ENCODE measurements around the gene SUN1. TPM values are rescaled to one million over a fixed set of nuclear protein-coding genes. Genes with fewer than 3 reads are reported as not detected.

SUN1 gene
- polyA plus RNA-seq, 1 of the 3 experiments (the other 2 are of a cell fraction): 369 TPM

DNA sequence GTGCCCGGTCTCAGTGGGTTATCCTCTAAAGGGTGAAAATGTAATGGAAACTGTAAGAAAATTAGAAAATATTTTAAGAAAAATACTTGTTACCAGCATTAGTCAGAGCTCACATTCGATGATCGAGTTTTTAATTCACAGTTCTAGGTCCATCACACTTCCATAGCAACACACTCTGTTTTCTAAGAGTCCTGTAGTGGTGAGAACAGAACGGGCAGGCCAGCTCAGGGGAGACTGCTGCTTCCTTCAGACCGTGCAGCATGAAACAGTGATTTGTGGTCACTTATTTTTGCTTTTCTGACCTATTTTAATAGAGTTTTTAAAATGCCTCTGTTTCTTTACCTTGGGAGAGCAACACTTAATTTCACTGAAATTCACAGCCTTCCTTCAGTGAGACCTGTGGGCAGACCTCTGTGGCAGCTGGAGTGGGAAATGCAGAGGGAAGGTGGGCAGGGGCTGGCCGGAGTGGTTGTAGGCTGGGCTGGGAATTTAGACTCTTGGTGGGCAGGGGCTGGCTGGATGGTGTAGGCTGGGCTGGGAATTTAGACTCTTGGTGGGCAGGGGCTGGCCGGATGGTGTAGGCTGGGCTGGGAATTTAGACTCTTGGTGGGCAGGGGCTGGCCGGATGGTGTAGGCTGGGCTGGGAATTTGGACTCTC, 1.5 kb downstream of the SUN1 start:
- Histone ChIP-seq H3K9me2 (no peaks in the 10 kb centered on the region), H3K27me3 (ENCODE audit: insufficient read depth) (no peaks in the 10 kb centered on the region), H3K36me3 (replicated peaks in 1 of 2; ENCODE audit: control insufficient read depth in 1 of 2, insufficient read depth in 2 of 2, low read length in 1 of 2) (peaks cover 7 to 21% of the 10 kb centered on the region in 2 experiments), H4K20me1 (ENCODE audit: insufficient read depth) (peaks cover 22% of the 10 kb centered on the region), H3F3A (replicated peaks; ENCODE audit: insufficient read depth) (peaks cover 37% of the 10 kb centered on the region), H3K4me2 (no peak overlapping the region), H3K9ac (peak overlapping the region; percentile 78; the same call in 1 of the 2 replicates), H3K79me2 (ENCODE audit: insufficient read depth) (peaks cover 93% of the 10 kb centered on the region), H2AFZ (ENCODE audit: low read depth) (no peak overlapping the region), H3K27ac (ENCODE audit: low read depth in 2 of 2, low read length in 1 of 2) (peak overlapping the region in 1 of 2 experiments; percentile 98; a peak in 2 of 4 replicates), H3K4me3 (ENCODE audit: low read depth in 2 of 2, low read length in 1 of 2) (no peak overlapping the region), H3K9me3 (no peaks in the 10 kb centered on the region), H3K4me1 (ENCODE audit: control insufficient read depth in 1 of 2, insufficient read depth in 2 of 2, low read depth in 1 of 2, low read length in 1 of 2) (peaks cover 20 to 26% of the 10 kb centered on the region in 2 experiments; a peak in 3 of 4 replicates)
- WGBS (ENCODE audit: low lambda C conversion rate): 89% methylated on average over 8 of the region's 8 CpGs
- DNase-seq: no peak
- TF ChIP-seq NFIC (IDR thresholded peaks at IDR 0.05; ENCODE audit: borderline replicate concordance) (no peak), RAD21 (IDR thresholded peaks at IDR 0.05; ENCODE audit: low read length) (no peak), EZH2phosphoT487 (IDR thresholded peaks at IDR 0.05; ENCODE audit: borderline replicate concordance, low read depth) (no peak), RCOR1 (IDR thresholded peaks at IDR 0.05; ENCODE audit: low read length) (no peak), TAF1 (IDR thresholded peaks at IDR 0.05; ENCODE audit: borderline replicate concordance, low read depth, low read length) (no peak), YY1 (IDR thresholded peaks at IDR 0.05; ENCODE audit: low read depth) (no peak), CHD2 (IDR thresholded peaks at IDR 0.05; ENCODE audit: low read length, partially characterized antibody) (no peak), RFX5 (IDR thresholded peaks at IDR 0.05; ENCODE audit: low read length) (no peak), GABPA (IDR thresholded peaks at IDR 0.05; ENCODE audit: low read depth) (no peak)
- TF ChIP-seq, protein P1, sequence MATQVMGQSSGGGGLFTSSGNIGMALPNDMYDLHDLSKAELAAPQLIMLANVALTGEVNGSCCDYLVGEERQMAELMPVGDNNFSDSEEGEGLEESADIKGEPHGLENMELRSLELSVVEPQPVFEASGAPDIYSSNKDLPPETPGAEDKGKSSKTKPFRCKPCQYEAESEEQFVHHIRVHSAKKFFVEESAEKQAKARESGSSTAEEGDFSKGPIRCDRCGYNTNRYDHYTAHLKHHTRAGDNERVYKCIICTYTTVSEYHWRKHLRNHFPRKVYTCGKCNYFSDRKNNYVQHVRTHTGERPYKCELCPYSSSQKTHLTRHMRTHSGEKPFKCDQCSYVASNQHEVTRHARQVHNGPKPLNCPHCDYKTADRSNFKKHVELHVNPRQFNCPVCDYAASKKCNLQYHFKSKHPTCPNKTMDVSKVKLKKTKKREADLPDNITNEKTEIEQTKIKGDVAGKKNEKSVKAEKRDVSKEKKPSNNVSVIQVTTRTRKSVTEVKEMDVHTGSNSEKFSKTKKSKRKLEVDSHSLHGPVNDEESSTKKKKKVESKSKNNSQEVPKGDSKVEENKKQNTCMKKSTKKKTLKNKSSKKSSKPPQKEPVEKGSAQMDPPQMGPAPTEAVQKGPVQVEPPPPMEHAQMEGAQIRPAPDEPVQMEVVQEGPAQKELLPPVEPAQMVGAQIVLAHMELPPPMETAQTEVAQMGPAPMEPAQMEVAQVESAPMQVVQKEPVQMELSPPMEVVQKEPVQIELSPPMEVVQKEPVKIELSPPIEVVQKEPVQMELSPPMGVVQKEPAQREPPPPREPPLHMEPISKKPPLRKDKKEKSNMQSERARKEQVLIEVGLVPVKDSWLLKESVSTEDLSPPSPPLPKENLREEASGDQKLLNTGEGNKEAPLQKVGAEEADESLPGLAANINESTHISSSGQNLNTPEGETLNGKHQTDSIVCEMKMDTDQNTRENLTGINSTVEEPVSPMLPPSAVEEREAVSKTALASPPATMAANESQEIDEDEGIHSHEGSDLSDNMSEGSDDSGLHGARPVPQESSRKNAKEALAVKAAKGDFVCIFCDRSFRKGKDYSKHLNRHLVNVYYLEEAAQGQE (IDR thresholded peaks at IDR 0.05; ENCODE audit: low read depth, low read length): no peak
- ChIA-PET CTCF (interaction anchor here (1.1 to 4.0 kb wide), 5 partner anchors 11 to 60 kb away, joined by 3 to 17 read pairs (median 9); no protein-coding TSS in a partner anchor), POLR2A (no interaction called here)

DNA sequence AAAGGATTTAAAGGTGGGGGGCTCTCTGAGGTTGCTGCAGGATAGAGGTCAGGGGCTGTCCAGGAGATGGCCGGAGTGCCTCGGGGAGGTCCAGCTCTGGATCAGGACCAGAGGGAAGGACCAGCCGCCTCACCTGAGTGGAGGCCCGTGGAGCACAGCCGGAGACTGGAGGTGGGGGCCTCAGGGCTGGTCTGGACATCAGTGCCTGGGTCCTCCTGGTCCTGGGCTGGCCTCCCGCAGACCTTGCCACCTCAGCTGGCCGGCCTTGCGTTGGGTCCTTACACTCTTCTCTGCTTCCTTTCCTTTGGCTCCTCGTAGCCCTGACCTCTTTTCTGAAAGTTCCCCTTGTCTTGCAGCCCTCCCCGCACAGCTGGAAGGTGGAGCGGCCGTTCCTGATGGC, 2.0 kb downstream of the SUN1 start:
- Histone ChIP-seq H3K9me3 (no peaks in the 10 kb centered on the region), H3K4me1 (ENCODE audit: control insufficient read depth in 1 of 2, insufficient read depth in 2 of 2, low read depth in 1 of 2, low read length in 1 of 2) (peaks cover 18 to 26% of the 10 kb centered on the region in 2 experiments; a peak in 3 of 4 replicates), H4K20me1 (ENCODE audit: insufficient read depth) (peaks cover 22% of the 10 kb centered on the region), H3K9me2 (no peaks in the 10 kb centered on the region), H3K79me2 (ENCODE audit: insufficient read depth) (peaks cover 93% of the 10 kb centered on the region), H3K9ac (no peak overlapping the region), H3K36me3 (replicated peaks in 1 of 2; ENCODE audit: control insufficient read depth in 1 of 2, insufficient read depth in 2 of 2, low read length in 1 of 2) (peaks cover 11 to 26% of the 10 kb centered on the region in 2 experiments), H3K4me3 (ENCODE audit: low read depth in 2 of 2, low read length in 1 of 2) (no peak overlapping the region), H3F3A (replicated peaks; ENCODE audit: insufficient read depth) (peaks cover 37% of the 10 kb centered on the region), H3K27me3 (ENCODE audit: insufficient read depth) (no peaks in the 10 kb centered on the region), H3K4me2 (no peak overlapping the region), H3K27ac (ENCODE audit: low read depth in 2 of 2, low read length in 1 of 2) (no peak overlapping the region), H2AFZ (ENCODE audit: low read depth) (no peak overlapping the region)
- 94% methylated on average over 12 of the region's 12 CpGs for WGBS (ENCODE audit: low lambda C conversion rate)
- POLR2A ChIA-PET: no interaction called here
- DNase-seq: no peak
- CTCF ChIA-PET: interaction anchor here (1.1 to 4.0 kb wide), 5 partner anchors 11 to 61 kb away, joined by 3 to 17 read pairs (median 9); no protein-coding TSS in a partner anchor
- TF ChIP-seq, protein P2, sequence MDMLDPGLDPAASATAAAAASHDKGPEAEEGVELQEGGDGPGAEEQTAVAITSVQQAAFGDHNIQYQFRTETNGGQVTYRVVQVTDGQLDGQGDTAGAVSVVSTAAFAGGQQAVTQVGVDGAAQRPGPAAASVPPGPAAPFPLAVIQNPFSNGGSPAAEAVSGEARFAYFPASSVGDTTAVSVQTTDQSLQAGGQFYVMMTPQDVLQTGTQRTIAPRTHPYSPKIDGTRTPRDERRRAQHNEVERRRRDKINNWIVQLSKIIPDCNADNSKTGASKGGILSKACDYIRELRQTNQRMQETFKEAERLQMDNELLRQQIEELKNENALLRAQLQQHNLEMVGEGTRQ (IDR thresholded peaks at IDR 0.05; ENCODE audit: borderline replicate concordance, low read depth, low read length): no peak
- TF ChIP-seq, protein P3, sequence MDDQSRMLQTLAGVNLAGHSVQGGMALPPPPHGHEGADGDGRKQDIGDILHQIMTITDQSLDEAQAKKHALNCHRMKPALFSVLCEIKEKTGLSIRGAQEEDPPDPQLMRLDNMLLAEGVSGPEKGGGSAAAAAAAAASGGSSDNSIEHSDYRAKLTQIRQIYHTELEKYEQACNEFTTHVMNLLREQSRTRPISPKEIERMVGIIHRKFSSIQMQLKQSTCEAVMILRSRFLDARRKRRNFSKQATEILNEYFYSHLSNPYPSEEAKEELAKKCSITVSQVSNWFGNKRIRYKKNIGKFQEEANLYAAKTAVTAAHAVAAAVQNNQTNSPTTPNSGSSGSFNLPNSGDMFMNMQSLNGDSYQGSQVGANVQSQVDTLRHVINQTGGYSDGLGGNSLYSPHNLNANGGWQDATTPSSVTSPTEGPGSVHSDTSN (IDR thresholded peaks at IDR 0.05): no peak
- TF ChIP-seq SMC3 (IDR thresholded peaks at IDR 0.05; ENCODE audit: low read depth, low read length): no peak
- TF ChIP-seq FOXM1 (IDR thresholded peaks at IDR 0.05; ENCODE audit: low read depth): no peak
- TF ChIP-seq CHD2 (IDR thresholded peaks at IDR 0.05; ENCODE audit: low read length, partially characterized antibody): no peak
- TF ChIP-seq ELF1 (IDR thresholded peaks at IDR 0.05): no peak
- TF ChIP-seq TAF1 (IDR thresholded peaks at IDR 0.05; ENCODE audit: borderline replicate concordance, low read depth, low read length): no peak
- TF ChIP-seq MXI1 (IDR thresholded peaks at IDR 0.05; ENCODE audit: low read depth, low read length): no peak
- no peak for TF ChIP-seq TEAD4 (IDR thresholded peaks at IDR 0.05; ENCODE audit: borderline replicate concordance, insufficient read depth)
- TF ChIP-seq, protein P4, sequence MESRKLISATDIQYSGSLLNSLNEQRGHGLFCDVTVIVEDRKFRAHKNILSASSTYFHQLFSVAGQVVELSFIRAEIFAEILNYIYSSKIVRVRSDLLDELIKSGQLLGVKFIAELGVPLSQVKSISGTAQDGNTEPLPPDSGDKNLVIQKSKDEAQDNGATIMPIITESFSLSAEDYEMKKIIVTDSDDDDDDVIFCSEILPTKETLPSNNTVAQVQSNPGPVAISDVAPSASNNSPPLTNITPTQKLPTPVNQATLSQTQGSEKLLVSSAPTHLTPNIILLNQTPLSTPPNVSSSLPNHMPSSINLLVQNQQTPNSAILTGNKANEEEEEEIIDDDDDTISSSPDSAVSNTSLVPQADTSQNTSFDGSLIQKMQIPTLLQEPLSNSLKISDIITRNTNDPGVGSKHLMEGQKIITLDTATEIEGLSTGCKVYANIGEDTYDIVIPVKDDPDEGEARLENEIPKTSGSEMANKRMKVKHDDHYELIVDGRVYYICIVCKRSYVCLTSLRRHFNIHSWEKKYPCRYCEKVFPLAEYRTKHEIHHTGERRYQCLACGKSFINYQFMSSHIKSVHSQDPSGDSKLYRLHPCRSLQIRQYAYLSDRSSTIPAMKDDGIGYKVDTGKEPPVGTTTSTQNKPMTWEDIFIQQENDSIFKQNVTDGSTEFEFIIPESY (IDR thresholded peaks at IDR 0.05; ENCODE audit: borderline replicate concordance, low read depth): no peak
- TF ChIP-seq NFIC (IDR thresholded peaks at IDR 0.05; ENCODE audit: borderline replicate concordance): no peak
- TF ChIP-seq MEF2A (IDR thresholded peaks at IDR 0.05; ENCODE audit: borderline replicate concordance, low read depth): no peak
- TF ChIP-seq JUND (IDR thresholded peaks at IDR 0.05): no peak
- TF ChIP-seq RFX5 (IDR thresholded peaks at IDR 0.05; ENCODE audit: low read length): no peak
